ENCODE measurements around the gene ADAMTS2.

The ADAMTS2 gene

DNA sequence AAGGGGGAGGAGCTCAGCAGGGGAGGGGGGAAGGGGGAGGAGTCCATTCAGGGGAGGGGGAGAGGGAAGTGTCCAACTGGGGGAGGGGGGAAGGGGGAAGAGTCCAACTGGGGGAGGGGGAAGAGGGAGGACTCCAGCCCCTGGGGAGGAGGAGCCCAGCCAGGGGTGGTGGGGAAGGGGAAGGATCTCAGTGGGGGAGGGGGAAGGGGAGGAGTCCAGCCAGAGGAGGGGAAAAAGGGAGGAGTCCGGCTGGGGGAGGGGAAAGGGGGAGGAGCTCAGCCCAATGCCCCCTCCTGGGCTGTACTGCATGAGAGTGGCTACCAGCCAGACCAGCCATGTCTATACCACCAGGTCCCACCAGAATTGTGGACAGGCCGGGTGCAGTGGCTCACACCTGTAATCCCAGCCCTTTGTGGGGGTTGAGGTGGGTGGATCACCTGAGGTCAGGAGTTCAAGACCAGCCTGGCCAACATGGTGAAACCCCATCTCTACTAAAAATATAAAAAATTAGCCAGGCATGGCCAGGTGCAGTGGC is 30.6 kb upstream of the ADAMTS2 start:
- no peak for DNase-seq (ENCODE audit: extremely low read depth, low read depth)
- H3K4me3 ChIP-seq (replicated peaks; ENCODE audit: low read depth, low read length): no peak overlapping the region
- TF ChIP-seq CTCF (IDR thresholded peaks at IDR 0.05; ENCODE audit: low read depth, low read length, missing control alignments): no peak

DNA sequence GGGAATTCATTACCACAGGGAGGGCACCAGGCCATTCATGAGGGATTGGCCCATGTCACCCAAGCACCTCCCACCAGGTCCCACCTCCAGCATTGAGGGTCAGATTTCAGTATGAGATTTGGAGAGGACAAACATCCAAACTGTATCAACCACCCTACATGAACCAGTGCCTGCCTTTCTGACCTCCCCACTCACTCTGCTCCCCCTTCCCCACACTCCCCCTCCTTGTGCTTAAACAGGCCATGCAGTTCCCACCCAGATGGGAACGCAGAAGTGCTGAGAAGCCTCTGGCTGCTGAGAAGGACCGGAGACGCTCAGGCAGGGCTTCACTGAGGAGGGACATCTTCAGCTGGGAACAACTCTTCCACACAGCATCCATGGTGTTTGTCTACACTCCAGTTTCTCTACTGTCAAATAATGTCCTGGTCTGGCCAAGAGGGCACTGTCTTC is 30.0 kb upstream of the ADAMTS2 start:
- H3K4me3 ChIP-seq (replicated peaks; ENCODE audit: low read depth, low read length): no peak overlapping the region
- no peak for TF ChIP-seq CTCF (IDR thresholded peaks at IDR 0.05; ENCODE audit: low read depth, low read length, missing control alignments)
- no peak for DNase-seq (ENCODE audit: extremely low read depth, low read depth)

- no peak overlapping the region for H3K4me3 ChIP-seq (replicated peaks; ENCODE audit: low read depth, low read length)
- TF ChIP-seq CTCF (IDR thresholded peaks at IDR 0.05; ENCODE audit: low read depth, low read length, missing control alignments): no peak
- no peak for DNase-seq (ENCODE audit: extremely low read depth, low read depth)
These were observed 29.4 kb upstream of the ADAMTS2 start for GRCh38 chr5:179374506-179375235.

DNA sequence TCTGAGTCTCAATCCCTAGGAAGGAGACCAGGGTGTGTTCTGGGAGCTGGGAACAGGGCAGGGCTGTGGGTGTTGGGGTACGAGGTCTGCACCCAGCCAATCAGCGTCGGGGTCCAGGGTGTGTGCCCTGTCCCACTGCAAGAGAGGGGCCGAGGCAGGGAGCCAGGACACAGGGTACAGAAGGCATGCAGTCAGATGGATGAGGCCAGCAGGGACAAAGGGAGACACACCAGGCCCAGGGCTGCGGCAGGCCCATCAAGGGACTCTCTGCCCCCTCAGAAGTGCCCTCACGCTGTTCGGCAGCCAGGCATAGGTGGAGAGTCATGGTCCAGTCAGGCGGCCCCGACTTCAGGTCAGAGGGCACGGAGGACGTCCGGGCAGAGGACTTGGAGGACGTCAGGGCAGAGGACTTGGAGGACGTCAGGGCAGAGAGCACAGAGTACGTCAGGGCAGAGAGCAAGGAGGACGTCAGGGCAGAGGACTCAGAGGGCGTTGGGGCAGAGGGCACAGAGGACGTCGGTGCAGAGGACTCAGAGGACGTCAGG is 28.8 kb upstream of the ADAMTS2 start:
- TF ChIP-seq CTCF (IDR thresholded peaks at IDR 0.05; ENCODE audit: low read depth, low read length, missing control alignments): no peak
- H3K4me3 ChIP-seq (replicated peaks; ENCODE audit: low read depth, low read length): no peak overlapping the region
- DNase-seq (ENCODE audit: extremely low read depth, low read depth): no peak

- no peak for TF ChIP-seq CTCF (IDR thresholded peaks at IDR 0.05; ENCODE audit: low read depth, low read length, missing control alignments)
- H3K4me3 ChIP-seq (replicated peaks; ENCODE audit: low read depth, low read length): no peak overlapping the region
- DNase-seq (ENCODE audit: extremely low read depth, low read depth): no peak
These were observed 28.1 kb upstream of the ADAMTS2 start for GRCh38 chr5:179373101-179373934.

GRCh38 chr5:179371681-179372680 is 26.7 kb upstream of the ADAMTS2 start:
- no peak for TF ChIP-seq CTCF (IDR thresholded peaks at IDR 0.05; ENCODE audit: low read depth, low read length, missing control alignments)
- no peak for DNase-seq (ENCODE audit: extremely low read depth, low read depth)
- H3K4me3 ChIP-seq (replicated peaks; ENCODE audit: low read depth, low read length): no peak overlapping the region
